Inflammatory macrophage treated with lipopolysaccharide for 4 hours (primary cell): ENCODE measurements around the gene FKBP4.
"Not testable (repeated sequence)": the region's sequence is repeated elsewhere in the genome, so short reads cannot be mapped to it uniquely, and the experiment has no call there.

ENCODE experiments used
- DNase-seq: peaks from one replicate; pipeline ENCODE4 v3.0.0-alpha.2; 2020

Gene FKBP4

GRCh38 chr12:2794736-2795289, at the start of gene FKBP4:
Gene FKBP4 (plus strand): TSS chr12:2794970. CDS start chr12:2795140, 170 bp downstream.
- peak; percentile 81 for DNase-seq

GRCh38 chr12:2745655-2746054, 49.1 kb upstream of the FKBP4 start:
- no peak for DNase-seq

GRCh38 chr12:2749580-2749979, 45.2 kb upstream of the FKBP4 start:
- no peak for DNase-seq

- DNase-seq, result no peak
These were observed 44.6 kb upstream of the FKBP4 start for GRCh38 chr12:2750185-2750584.

- DNase-seq, result no peak
These were observed 43.5 kb upstream of the FKBP4 start for GRCh38 chr12:2751230-2751629.

GRCh38 chr12:2751686-2752085, 43.1 kb upstream of the FKBP4 start:
- no peak for DNase-seq

GRCh38 chr12:2752676-2753371, 41.9 kb upstream of the FKBP4 start:
- peak; percentile 58 for DNase-seq

GRCh38 chr12:2753536-2753935, 41.2 kb upstream of the FKBP4 start:
- peak; percentile 5 for DNase-seq

GRCh38 chr12:2754208-2754607, 40.6 kb upstream of the FKBP4 start:
- no peak for DNase-seq

GRCh38 chr12:2756756-2757155, 38.0 kb upstream of the FKBP4 start:
- no peak for DNase-seq

GRCh38 chr12:2759733-2760132, 35.0 kb upstream of the FKBP4 start:
- DNase-seq, result no peak

- no peak for DNase-seq
These were observed 30.4 kb upstream of the FKBP4 start for GRCh38 chr12:2764398-2764797.

GRCh38 chr12:2765052-2765451, 29.7 kb upstream of the FKBP4 start:
- DNase-seq, result no peak

GRCh38 chr12:2765608-2766007, 29.2 kb upstream of the FKBP4 start:
- DNase-seq, result no peak

GRCh38 chr12:2768224-2768961, 26.4 kb upstream of the FKBP4 start:
- no peak for DNase-seq

GRCh38 chr12:2769866-2770533, 24.8 kb upstream of the FKBP4 start:
- no peak for DNase-seq

GRCh38 chr12:2770544-2770943, 24.2 kb upstream of the FKBP4 start:
- not testable (repeated sequence) for DNase-seq

GRCh38 chr12:2772370-2772769, 22.4 kb upstream of the FKBP4 start:
- DNase-seq, result no peak

- DNase-seq, result no peak
These were observed 21.4 kb upstream of the FKBP4 start for GRCh38 chr12:2773199-2773875.

- DNase-seq, result no peak
These were observed 19.3 kb upstream of the FKBP4 start for GRCh38 chr12:2775431-2775830.

- no peak for DNase-seq
These were observed 18.5 kb upstream of the FKBP4 start for GRCh38 chr12:2776129-2776806.

GRCh38 chr12:2779281-2779680, 15.5 kb upstream of the FKBP4 start:
- peak; percentile 58 for DNase-seq
